DND-41 (cell line): ENCODE measurements around the gene POU4F3.

ENCODE experiments used
- CTCF ChIP-seq: IDR thresholded peaks from 2 replicates; pipeline ENCODE4 v1.5.1; 2012; ENCODE audit warnings: borderline replicate concordance, low read length, moderate library complexity, mild to moderate bottlenecking; ENCODE audit not compliant: poor library complexity, severe bottlenecking; ENCODE audit errors: extremely low read depth
- EZH2 ChIP-seq: IDR thresholded peaks from 3 replicates; pipeline ENCODE4 v1.6.1; 2012; ENCODE audit warnings: borderline replicate concordance, low read depth, mild to moderate bottlenecking, moderate library complexity, low read length, inconsistent platforms; ENCODE audit not compliant: severe bottlenecking

GRCh38 chr5:146334074-146334533, 4.5 kb upstream of the POU4F3 start:
- TF ChIP-seq CTCF = no peak
- TF ChIP-seq EZH2 = no peak
